Nephron progenitor cell (in vitro differentiated cells): ENCODE data around the gene PTGDS.

ENCODE experiments used
- DNase-seq: peaks from one replicate; pipeline ENCODE4 v3.0.0; 2021
- H3K27ac Mint-ChIP-seq: 2 replicates; pipeline ENCODE4 v1.8.0; 2021; ENCODE audit warnings: mild to moderate bottlenecking, moderate library complexity, mixed read lengths
- H3K27me3 Mint-ChIP-seq: 2 replicates; pipeline ENCODE4 v1.8.0; 2021; ENCODE audit warnings: mild to moderate bottlenecking, low read depth, mixed read lengths; ENCODE audit not compliant: poor library complexity
- H3K36me3 Mint-ChIP-seq: 2 replicates; pipeline ENCODE4 v1.8.0; 2021; ENCODE audit warnings: low read depth, mixed read lengths
- H3K4me1 Mint-ChIP-seq: 2 replicates; pipeline ENCODE4 v1.8.0; 2021; ENCODE audit warnings: mixed read lengths
- H3K4me3 Mint-ChIP-seq: 2 replicates; pipeline ENCODE4 v1.8.0; 2021; ENCODE audit warnings: mild to moderate bottlenecking, moderate library complexity, mixed read lengths
- H3K9me3 Mint-ChIP-seq: 2 replicates; pipeline ENCODE4 v1.8.0; 2021; ENCODE audit warnings: mild to moderate bottlenecking, moderate library complexity, mixed read lengths
- CTCF ChIP-seq: fragments of 200-600 bp; sonication (generic); IDR thresholded peaks from 2 replicates; pipeline ENCODE4 v1.5.0; 2021; ENCODE audit warnings: antibody characterized with exemption

The PTGDS gene

DNA sequence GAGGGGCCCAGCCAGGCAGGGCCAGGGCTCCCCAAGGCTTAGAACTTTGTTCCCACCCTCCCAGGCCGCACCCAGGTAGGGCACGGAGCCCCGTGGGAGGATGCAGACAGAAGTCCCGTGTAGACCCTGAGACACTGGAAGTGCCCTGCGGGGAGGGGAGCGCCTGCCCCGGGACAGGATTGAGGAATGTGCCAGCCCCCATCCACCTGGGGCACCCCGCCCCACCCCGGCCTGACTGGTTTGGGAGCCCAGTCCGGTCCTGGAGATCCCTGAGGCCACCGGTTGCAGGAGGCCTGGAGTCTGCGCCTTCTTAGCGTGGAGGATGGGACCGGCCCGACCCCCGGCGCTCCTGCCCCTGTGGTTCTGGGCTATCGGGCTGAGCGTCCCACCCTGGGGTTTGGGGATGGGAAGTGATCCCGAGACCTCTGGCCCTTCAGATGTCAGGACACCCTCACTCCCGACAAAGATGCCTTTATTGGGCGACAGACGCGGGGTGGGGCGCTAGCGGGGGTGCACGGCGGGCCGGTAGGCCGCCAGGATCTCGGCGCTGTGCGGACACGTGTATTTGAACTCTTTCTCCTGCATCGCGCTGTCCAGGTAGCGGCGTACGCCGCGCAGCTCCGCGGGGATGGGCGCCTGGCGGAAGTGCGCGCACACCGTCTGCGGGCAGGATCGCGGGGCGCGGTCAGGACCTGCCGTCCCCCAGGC, 17.0 kb downstream of the PTGDS start:
- Mint-ChIP-seq H3K9me3 (peaks cover 18% of the 10 kb centered on the region), H3K4me1 (peaks cover 21% of the 10 kb centered on the region), H3K27ac (no peak overlapping the region), H3K36me3 (no peaks in the 10 kb centered on the region), H3K27me3 (peaks cover 28% of the 10 kb centered on the region), H3K4me3 (no peak overlapping the region)
- no peak for TF ChIP-seq CTCF
- DNase-seq, result no peak

DNA sequence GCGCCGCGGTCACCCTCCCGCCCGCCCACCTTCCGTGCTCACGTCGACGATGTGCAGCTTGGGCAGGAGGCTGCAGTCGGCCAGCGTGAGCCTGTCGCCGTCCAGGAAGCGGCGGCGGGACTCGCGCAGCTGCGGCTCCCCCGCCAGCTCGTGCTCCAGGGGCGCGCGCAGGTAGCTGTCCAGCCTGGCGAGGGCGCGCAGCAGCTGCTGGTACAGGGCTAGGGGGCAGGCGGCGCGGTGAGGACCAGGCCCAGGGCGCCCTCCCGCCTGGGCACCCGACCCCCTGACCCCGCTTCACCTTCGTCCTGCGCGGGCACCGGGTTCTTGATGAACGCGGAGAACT, 17.6 kb downstream of the PTGDS start:
- no peak for TF ChIP-seq CTCF
- peaks cover 16% of the 10 kb centered on the region for H3K4me1 Mint-ChIP-seq
- H3K36me3 Mint-ChIP-seq, result no peaks in the 10 kb centered on the region
- peaks cover 23% of the 10 kb centered on the region for H3K27me3 Mint-ChIP-seq
- no peak overlapping the region for H3K4me3 Mint-ChIP-seq
- peaks cover 18% of the 10 kb centered on the region for H3K9me3 Mint-ChIP-seq
- no peak overlapping the region for H3K27ac Mint-ChIP-seq
- no peak for DNase-seq

DNA sequence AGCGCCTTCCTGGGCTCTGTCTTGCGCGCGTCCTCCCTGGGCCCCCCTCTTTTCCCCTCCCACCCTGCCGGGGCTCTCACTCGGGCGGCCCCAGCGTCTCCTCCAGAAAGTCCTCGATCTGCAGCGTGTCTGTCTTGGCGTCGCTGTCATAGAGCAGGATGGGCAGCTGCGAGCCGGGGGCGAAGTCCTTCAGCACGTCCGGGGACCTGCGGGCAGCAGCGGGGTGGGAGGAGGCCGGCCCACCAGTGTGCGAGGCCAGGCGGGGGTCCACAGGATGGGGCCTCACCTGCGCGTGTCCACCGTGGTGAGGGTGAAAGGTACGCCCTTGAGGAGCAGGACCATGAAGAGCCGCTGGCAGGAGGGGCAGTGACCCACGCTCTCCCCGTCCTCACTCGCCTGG, 18.1 kb downstream of the PTGDS start:
- TF ChIP-seq CTCF, result no peak
- H3K27me3 Mint-ChIP-seq, result peaks cover 24% of the 10 kb centered on the region
- no peak overlapping the region for H3K27ac Mint-ChIP-seq
- DNase-seq, result no peak
- no peak overlapping the region for H3K4me3 Mint-ChIP-seq
- peaks cover 13% of the 10 kb centered on the region for H3K9me3 Mint-ChIP-seq
- H3K4me1 Mint-ChIP-seq, result peaks cover 20% of the 10 kb centered on the region
- no peaks in the 10 kb centered on the region for H3K36me3 Mint-ChIP-seq

DNA sequence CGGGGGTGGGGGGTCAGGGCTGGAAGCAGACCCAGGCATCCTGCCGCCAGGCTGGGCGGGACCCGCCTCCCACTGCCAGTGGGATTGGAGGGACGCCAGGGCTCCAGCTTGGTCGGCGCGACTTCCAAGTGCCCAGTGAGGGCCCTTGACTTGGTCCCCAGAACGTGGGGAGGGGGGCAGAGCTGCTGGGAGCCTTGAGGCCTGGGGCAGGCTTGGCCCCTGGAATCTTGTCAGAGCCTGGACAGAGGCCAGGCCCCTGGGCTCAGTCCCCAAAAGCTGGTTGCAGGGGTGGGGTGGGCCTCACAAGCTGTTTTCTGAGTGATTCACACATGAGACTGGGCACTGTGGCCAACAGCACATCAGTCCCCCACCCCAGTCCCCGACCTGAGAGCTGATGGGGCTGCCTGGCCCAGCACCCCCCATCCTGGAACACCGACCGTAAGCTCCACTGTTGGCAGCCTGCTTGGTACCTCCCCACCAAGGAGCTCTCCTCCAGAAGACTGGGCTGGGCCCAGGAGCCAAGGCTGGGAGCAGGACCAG, 18.5 kb downstream of the PTGDS start:
- TF ChIP-seq CTCF, result no peak
- H3K27me3 Mint-ChIP-seq, result peaks cover 27% of the 10 kb centered on the region
- no peak overlapping the region for H3K27ac Mint-ChIP-seq
- DNase-seq, result no peak
- peaks cover 25% of the 10 kb centered on the region for H3K4me1 Mint-ChIP-seq
- no peak overlapping the region for H3K4me3 Mint-ChIP-seq
- H3K9me3 Mint-ChIP-seq, result peaks cover 9% of the 10 kb centered on the region
- H3K36me3 Mint-ChIP-seq, result no peaks in the 10 kb centered on the region

DNA sequence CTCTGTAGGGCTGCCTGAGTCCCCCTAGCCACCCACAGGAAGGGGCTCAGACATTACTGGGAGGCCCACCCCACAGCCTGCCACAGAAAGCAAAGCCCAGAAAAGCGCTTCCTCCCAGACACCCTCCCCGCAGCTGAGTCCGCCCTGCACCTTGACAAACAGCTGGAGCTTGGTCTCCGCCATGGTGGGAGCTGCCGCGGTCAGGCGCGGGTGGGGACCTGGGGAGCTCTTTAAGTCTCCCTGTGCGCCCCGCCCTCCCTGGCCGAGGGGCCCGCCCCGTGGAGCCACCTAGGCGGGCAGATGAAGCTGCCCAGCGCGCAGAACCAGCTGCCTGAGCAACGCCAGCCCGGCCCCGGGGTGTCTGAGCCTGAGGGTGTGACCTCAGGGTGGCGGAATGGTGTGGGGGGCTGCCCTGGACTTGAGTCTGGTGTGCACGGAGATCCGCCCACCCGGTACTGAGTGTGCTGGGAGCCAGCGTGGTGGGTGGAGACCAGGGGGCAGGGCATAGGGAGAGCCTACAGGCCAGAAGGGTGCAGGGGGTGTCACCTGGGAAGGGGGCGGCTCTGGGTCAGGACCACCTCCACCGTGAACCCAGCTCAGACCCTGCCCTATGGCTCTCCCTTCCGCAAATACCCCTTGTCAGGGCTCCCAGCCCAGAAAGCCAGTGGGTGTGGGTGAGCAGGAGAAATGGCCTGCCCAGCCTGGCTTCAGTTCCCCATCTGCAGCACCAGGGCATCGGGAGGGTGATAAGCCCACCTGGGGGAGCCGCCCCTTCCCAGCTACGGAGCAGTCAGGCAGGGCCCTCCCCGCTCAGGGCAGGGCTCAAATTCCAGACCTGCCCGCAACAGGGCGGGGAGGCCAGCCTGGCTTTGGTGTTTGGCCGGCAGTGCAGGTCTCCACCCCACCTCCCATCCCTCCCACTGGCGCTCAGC, 19.3 kb downstream of the PTGDS start, which contains the start of gene CLIC3:
CLIC3 (minus strand) TSS at position 208 of the 932 bp plus-strand sequence; CDS start at position 183, 25 bp downstream.
- no peak for TF ChIP-seq CTCF
- peak; percentile 40 for DNase-seq
- Mint-ChIP-seq H3K4me3 (no peak within 1 kb of the TSS), H3K36me3 (no peaks in the 10 kb centered on the region), H3K27ac (no peak within 1 kb of the TSS), H3K9me3 (peaks cover under 1% of the 10 kb centered on the region), H3K4me1 (peaks cover 25% of the 10 kb centered on the region), H3K27me3 (peaks cover 23% of the 10 kb centered on the region)
